HCT116 (cell line): ENCODE results near the gene BRINP1. TPM values are rescaled to one million over a fixed set of nuclear protein-coding genes. Genes with fewer than 3 reads are reported as not detected.

Source experiments
- ATAC-seq: fragments of 200-7000 bp; cut with Tn5 transposase; 2 replicates; pipeline ENCODE4 v1.9.1; 2020; ENCODE audit warnings: mild to moderate bottlenecking, moderate library complexity
- BruUV-seq: library from RNA; stranded (reverse); fragments of 400-500 nt; replicated peaks from 2 replicates; lab custom pipeline; 2021; lab: Mats Ljungman, UMichigan
- CTCF ChIA-PET: fragments of 300-600 bp; sonication (Branson Sonifier 250); formaldehyde crosslinking; loops from one replicate; lab custom pipeline; 2021; ENCODE audit warnings: antibody characterized with exemption; lab: Charles Lee
- POLR2A ChIA-PET: fragments of 300-600, 350-600 bp; sonication (Branson Sonifier 250); formaldehyde crosslinking; loops from one replicate; lab custom pipeline; 2021; ENCODE audit warnings: antibody characterized with exemption; lab: Charles Lee
- RAD21 ChIA-PET, 2 experiments: fragments of 300-600 bp; sonication (Branson Sonifier 250); formaldehyde crosslinking; loops; one replicate each; lab custom pipeline; 2023; ENCODE audit warnings: low total read pairs in 2 of 2; ENCODE audit not compliant: uncharacterized antibody in 2 of 2, unreplicated experiment in 2 of 2, low non-redundant PET in 1 of 2; lab: Charles Lee
- DNase-seq: peaks from one replicate; pipeline ENCODE4 v3.0.0-alpha.2; 2010; ENCODE audit warnings: low read depth, low spot score
- H2AFZ ChIP-seq: fragments of 200-600 bp; shearing (Covaris generic), sonication (generic); 2 replicates; pipeline ENCODE4 v1.6.1; 2017; ENCODE audit warnings: low read depth, mixed run types, mixed read lengths, antibody characterized with exemption, low read length; ENCODE audit not compliant: poor library complexity, severe bottlenecking
- H3K27ac ChIP-seq: 2 replicates; pipeline ENCODE4 v1.5.1; 2012; ENCODE audit warnings: low read depth, low read length
- H3K27me3 ChIP-seq: fragments of 200-600 bp; sonication (generic); 2 replicates; pipeline ENCODE4 v1.6.1; 2016; ENCODE audit warnings: mixed run types, low read length, mixed read lengths; ENCODE audit not compliant: insufficient read depth
- H3K36me3 ChIP-seq, 2 experiments: fragments of 200-500 bp in 1 of 2; fragments of 200-600 bp in 1 of 2; sonication (Bioruptor generic) in 1 of 2; sonication (generic) in 1 of 2; 2 replicates each; pipeline versions ENCODE4 v1.5.1 to v1.6.1; 2014 to 2016; ENCODE audit warnings: low read length in 2 of 2, inconsistent platforms in 1 of 2, mixed read lengths in 1 of 2, mixed run types in 1 of 2; ENCODE audit not compliant: insufficient read depth in 2 of 2, control insufficient read depth in 1 of 2
- H3K4me1 ChIP-seq, 2 experiments: fragments of 200-600 bp in 1 of 2; sonication (generic) in 1 of 2; 2 replicates each; pipeline versions ENCODE4 v1.5.1 to v1.6.1; 2012 to 2017; ENCODE audit warnings: low read length in 2 of 2, inconsistent platforms in 1 of 2, mild to moderate bottlenecking in 1 of 2, mixed read lengths in 1 of 2, mixed run types in 1 of 2, moderate library complexity in 1 of 2; ENCODE audit not compliant: insufficient read depth in 2 of 2, control insufficient read depth in 1 of 2
- H3K4me2 ChIP-seq: fragments of 200-600 bp; sonication (generic); 2 replicates; pipeline ENCODE4 v1.6.1; 2017; ENCODE audit warnings: mixed run types, low read length, mixed read lengths
- H3K4me3 ChIP-seq, 2 experiments: fragments of 200-600 bp in 1 of 2; sonication (generic) in 1 of 2; replicated peaks in 1 of 2; 2 replicates each; pipeline ENCODE4 v1.5.1; 2011 to 2016; ENCODE audit warnings: low read length in 2 of 2, control low read depth in 1 of 2, low read depth in 1 of 2, mild to moderate bottlenecking in 1 of 2, mixed read lengths in 1 of 2, mixed run types in 1 of 2
- H3K79me2 ChIP-seq: fragments of 200-600 bp; sonication (generic); 2 replicates; pipeline ENCODE4 v1.6.1; 2017; ENCODE audit warnings: mild to moderate bottlenecking, mixed run types, low read length, moderate library complexity, mixed read lengths; ENCODE audit not compliant: insufficient read depth
- H3K9ac ChIP-seq: fragments of 200-600 bp; sonication (generic); 2 replicates; pipeline ENCODE4 v1.6.1; 2016; ENCODE audit warnings: low read length, mixed read lengths
- H3K9me2 ChIP-seq: fragments of 200-600 bp; sonication (generic), shearing (Covaris generic); 2 replicates; pipeline ENCODE4 v1.6.1; 2017; ENCODE audit warnings: mixed run types, mild to moderate bottlenecking, moderate library complexity; ENCODE audit not compliant: insufficient read depth
- H3K9me3 ChIP-seq, 2 experiments: fragments of 200-500 bp in 1 of 2; fragments of 200-600 bp in 1 of 2; sonication (Bioruptor generic) in 1 of 2; sonication (generic) in 1 of 2; 2 replicates each; pipeline ENCODE4 v1.6.1; 2014 to 2017; ENCODE audit warnings: low read length in 2 of 2, mixed read lengths in 2 of 2, inconsistent platforms in 1 of 2, low read depth in 1 of 2, mild to moderate bottlenecking in 1 of 2, mixed run types in 1 of 2, moderate library complexity in 1 of 2; ENCODE audit not compliant: control insufficient read depth in 1 of 2, insufficient read depth in 1 of 2
- H4K20me1 ChIP-seq: fragments of 200-600 bp; sonication (generic), shearing (Covaris generic); 2 replicates; pipeline ENCODE4 v1.6.1; 2017; ENCODE audit warnings: mixed run types, mild to moderate bottlenecking, moderate library complexity; ENCODE audit not compliant: insufficient read depth
- ATF3 ChIP-seq: IDR thresholded peaks from 2 replicates; pipeline ENCODE4 v1.6.1; 2012
- CEBPB ChIP-seq: IDR thresholded peaks from 2 replicates; pipeline ENCODE4 v1.6.1; 2012; ENCODE audit warnings: low read depth
- CTCF ChIP-seq, 3 experiments: fragments of 200-600 bp in 1 of 3; sonication (generic) in 1 of 3; IDR thresholded peaks in 2 of 3; conservative IDR thresholded peaks in 1 of 3; 2 replicates each; pipeline ENCODE4 v1.5.1; 2012 to 2017; ENCODE audit warnings: low read depth in 2 of 3, low read length in 2 of 3, antibody characterized with exemption in 1 of 3, borderline replicate concordance in 1 of 3, control low read depth in 1 of 3, mild to moderate bottlenecking in 1 of 3, mixed read lengths in 1 of 3, mixed run types in 1 of 3, moderate library complexity in 1 of 3; ENCODE audit not compliant: insufficient read depth in 1 of 3
- EGR1 ChIP-seq: IDR thresholded peaks from 2 replicates; pipeline ENCODE4 v1.6.1; 2012; ENCODE audit warnings: low read depth
- ELF1 ChIP-seq: IDR thresholded peaks from 2 replicates; pipeline ENCODE4 v1.6.1; 2012; ENCODE audit warnings: low read depth, borderline replicate concordance
- EZH2 ChIP-seq: fragments of 200-600 bp; sonication (generic); IDR thresholded peaks from 2 replicates; pipeline ENCODE4 v1.6.1; 2017; ENCODE audit warnings: antibody characterized with exemption, mixed run types
- EZH2phosphoT487 ChIP-seq: fragments of 200-600 bp; IDR thresholded peaks from 2 replicates; pipeline ENCODE4 v1.6.1; 2018; ENCODE audit warnings: antibody characterized with exemption, borderline replicate concordance
- FOSL1 ChIP-seq: IDR thresholded peaks from 2 replicates; pipeline ENCODE4 v1.6.1; 2012; ENCODE audit warnings: low read depth
- JUND ChIP-seq: IDR thresholded peaks from 2 replicates; pipeline ENCODE4 v1.6.1; 2012
- MAX ChIP-seq: IDR thresholded peaks from 2 replicates; pipeline ENCODE4 v1.6.1; 2012
- POLR2A ChIP-seq: IDR thresholded peaks from 2 replicates; pipeline ENCODE4 v1.7.0; 2011; ENCODE audit warnings: borderline replicate concordance; ENCODE audit not compliant: insufficient read depth, insufficient read length; ENCODE audit errors: extremely low read depth
- POLR2AphosphoS5 ChIP-seq: IDR thresholded peaks from 2 replicates; pipeline ENCODE4 v1.6.1; 2011; ENCODE audit warnings: mild to moderate bottlenecking, low read depth, low read length, moderate library complexity
- REST ChIP-seq: IDR thresholded peaks from 2 replicates; pipeline ENCODE4 v1.6.1; 2012; ENCODE audit warnings: low read depth
- SIN3A ChIP-seq: IDR thresholded peaks from 2 replicates; pipeline ENCODE4 v1.6.1; 2012; ENCODE audit warnings: low read depth
- SP1 ChIP-seq: IDR thresholded peaks from 2 replicates; pipeline ENCODE4 v1.6.1; 2012; ENCODE audit warnings: low read depth
- YY1 ChIP-seq: IDR thresholded peaks from 2 replicates; pipeline ENCODE4 v1.6.1; 2011; ENCODE audit warnings: low read length, low read depth, moderate library complexity, mild to moderate bottlenecking; ENCODE audit not compliant: insufficient replicate concordance; ENCODE audit errors: extremely low read depth
- ZFX ChIP-seq: fragments of 450-650 bp; IDR thresholded peaks from 2 replicates; pipeline ENCODE4 v1.6.1; 2017
- intact Hi-C: fragments of 100-400 bp; cut with micrococcal nuclease; formaldehyde crosslinking; loops from 2 replicates; pipeline ENCODE4 v1.10.0; 2022
- total RNA-seq: library from RNA; stranded (reverse); gene quantifications from one replicate; pipeline ENCODE4 v1.2.1, GENCODE V29; 2021; ENCODE audit not compliant: unreplicated experiment

The BRINP1 gene
- total RNA-seq, 1 experiment from 2014 or later = not detected

GRCh38 chr9:119167267-119167666 is 202.0 kb downstream of the BRINP1 start:
- Histone ChIP-seq H3K27ac (no peak overlapping the region), H3K4me3 (no peak overlapping the region), H3K79me2 (no peaks in the 10 kb centered on the region), H3K4me1 (no peaks in the 10 kb centered on the region), H3K9me3 (peaks cover 0 to 10% of the 10 kb centered on the region in 2 experiments; a peak in 2 of 4 replicates), H3K27me3 (no peaks in the 10 kb centered on the region), H3K36me3 (no peaks in the 10 kb centered on the region), H3K9me2 (no peaks in the 10 kb centered on the region), H3K4me2 (no peak overlapping the region), H2AFZ (no peak overlapping the region), H3K9ac (no peak overlapping the region), H4K20me1 (no peaks in the 10 kb centered on the region)
- RAD21 ChIA-PET = no interaction called here
- DNase-seq = no peak
- BruUV-seq = no TSS peak
- CTCF ChIA-PET = no interaction called here
- no peak for TF ChIP-seq ZFX
- no peak for TF ChIP-seq YY1
- TF ChIP-seq CEBPB = no peak
- no peak for TF ChIP-seq FOSL1
- POLR2A ChIA-PET = no interaction called here
- no peak for ATAC-seq
- intact Hi-C loops = no loop called here

- H3K36me3 ChIP-seq = no peaks in the 10 kb centered on the region
- no peak overlapping the region for H3K27ac ChIP-seq
- H2AFZ ChIP-seq = no peak overlapping the region
- no TSS peak for BruUV-seq
- no peak for ATAC-seq
- H3K4me1 ChIP-seq = no peaks in the 10 kb centered on the region
- H3K9me2 ChIP-seq = no peaks in the 10 kb centered on the region
- no peaks in the 10 kb centered on the region for H3K27me3 ChIP-seq
- H3K79me2 ChIP-seq = no peaks in the 10 kb centered on the region
- RAD21 ChIA-PET = no interaction called here
- no peak overlapping the region for H3K9ac ChIP-seq
- intact Hi-C loops = no loop called here
- H3K4me2 ChIP-seq = no peak overlapping the region
- no peak overlapping the region for H3K4me3 ChIP-seq
- POLR2A ChIA-PET = no interaction called here
- CTCF ChIA-PET = no interaction called here
- H3K9me3 ChIP-seq = peaks cover 0 to 10% of the 10 kb centered on the region in 2 experiments; a peak in 2 of 4 replicates
- no peak for DNase-seq
- no peaks in the 10 kb centered on the region for H4K20me1 ChIP-seq
- TF ChIP-seq EGR1 = no peak
- no peak for TF ChIP-seq REST
- TF ChIP-seq ATF3 = no peak
- no peak for TF ChIP-seq MAX
- no peak for TF ChIP-seq FOSL1
- no peak for TF ChIP-seq JUND
- no peak for TF ChIP-seq EZH2phosphoT487
- TF ChIP-seq POLR2AphosphoS5 = no peak
- no peak for TF ChIP-seq ELF1
- TF ChIP-seq POLR2A = no peak
- no peak for TF ChIP-seq EZH2
- no peak for TF ChIP-seq CTCF (IDR thresholded peaks at IDR 0.05 in 2 of 3, conservative IDR thresholded peaks at IDR 0.05 in 1 of 3; ENCODE audit: borderline replicate concordance in 1 of 3, insufficient read depth in 1 of 3, low read depth in 2 of 3, low read length in 2 of 3)
- no peak for TF ChIP-seq SIN3A
- TF ChIP-seq YY1 = no peak
- TF ChIP-seq ZFX = no peak
- TF ChIP-seq SP1 = no peak
Measured at GRCh38 chr9:119166096-119166495, 203.1 kb downstream of the BRINP1 start.
